Right ventricle myocardium superior (tissue), 1 donor: ENCODE measurements around the gene SPHK2. TPM values are rescaled to one million over a fixed set of nuclear protein-coding genes. Genes with fewer than 3 reads are reported as not detected.

Experiments
- ATAC-seq: fragments of 200-7000 bp; cut with Tn5 transposase; one replicate; pipeline ENCODE4 v1.9.1; 2020; ENCODE audit warnings: mild to moderate bottlenecking; ENCODE audit not compliant: poor library complexity
- DNase-seq: peaks from one replicate; pipeline ENCODE4 v3.0.0-alpha.2; 2020
- intact Hi-C: fragments of 100-400 bp; cut with DNase I; formaldehyde crosslinking; loops from one replicate; pipeline ENCODE4 v1.11.2; 2022
- total RNA-seq: library from RNA; stranded (reverse); fragmentation: NEBNext Ultra II Directional; extraction: Animal tissue kit (Norgen Biotek cat#: 25700); gene quantifications from one replicate; pipeline ENCODE4 v1.2.1, GENCODE V29; 2021
- donor health status: DM: no; HTN: yes; CAD: no; lungs with severe emphysema.

The SPHK2 gene
- total RNA-seq, 1 donor from 2014 or later: 7.6 TPM

DNA sequence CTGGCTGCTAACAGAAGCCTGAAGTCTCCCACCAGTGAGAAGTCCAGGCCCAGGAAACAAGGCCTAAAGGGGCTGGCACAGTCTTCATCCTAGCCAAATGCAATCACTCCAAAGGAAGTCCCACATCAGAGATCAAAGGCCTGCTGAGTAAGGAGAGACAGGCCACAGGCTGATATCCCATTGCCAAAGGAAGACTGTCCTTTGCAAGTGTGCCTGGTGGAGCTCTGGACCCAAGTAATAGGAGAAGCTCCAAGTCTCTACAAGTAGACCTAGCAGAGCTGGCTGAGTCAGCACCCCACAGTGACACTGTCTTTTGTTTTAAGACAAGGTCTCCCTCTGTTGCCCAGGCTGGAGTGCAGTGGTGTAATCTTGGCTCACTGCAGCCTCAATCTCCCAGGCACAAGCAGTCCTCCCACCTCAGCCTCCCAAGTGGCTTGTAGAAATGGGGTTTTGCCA, 13.4 kb downstream of the SPHK2 start:
- no peak for ATAC-seq
- intact Hi-C loops: no loop called here
- peak; percentile 62 for DNase-seq

GRCh38 chr19:48633148-48634035, 14.1 kb downstream of the SPHK2 start:
- intact Hi-C loops: no loop called here
- peak; percentile 49 for DNase-seq
- no peak for ATAC-seq

GRCh38 chr19:48634036-48634342, 14.7 kb downstream of the SPHK2 start:
- intact Hi-C loops: no loop called here
- DNase-seq (no peak), ATAC-seq (no peak)

DNA sequence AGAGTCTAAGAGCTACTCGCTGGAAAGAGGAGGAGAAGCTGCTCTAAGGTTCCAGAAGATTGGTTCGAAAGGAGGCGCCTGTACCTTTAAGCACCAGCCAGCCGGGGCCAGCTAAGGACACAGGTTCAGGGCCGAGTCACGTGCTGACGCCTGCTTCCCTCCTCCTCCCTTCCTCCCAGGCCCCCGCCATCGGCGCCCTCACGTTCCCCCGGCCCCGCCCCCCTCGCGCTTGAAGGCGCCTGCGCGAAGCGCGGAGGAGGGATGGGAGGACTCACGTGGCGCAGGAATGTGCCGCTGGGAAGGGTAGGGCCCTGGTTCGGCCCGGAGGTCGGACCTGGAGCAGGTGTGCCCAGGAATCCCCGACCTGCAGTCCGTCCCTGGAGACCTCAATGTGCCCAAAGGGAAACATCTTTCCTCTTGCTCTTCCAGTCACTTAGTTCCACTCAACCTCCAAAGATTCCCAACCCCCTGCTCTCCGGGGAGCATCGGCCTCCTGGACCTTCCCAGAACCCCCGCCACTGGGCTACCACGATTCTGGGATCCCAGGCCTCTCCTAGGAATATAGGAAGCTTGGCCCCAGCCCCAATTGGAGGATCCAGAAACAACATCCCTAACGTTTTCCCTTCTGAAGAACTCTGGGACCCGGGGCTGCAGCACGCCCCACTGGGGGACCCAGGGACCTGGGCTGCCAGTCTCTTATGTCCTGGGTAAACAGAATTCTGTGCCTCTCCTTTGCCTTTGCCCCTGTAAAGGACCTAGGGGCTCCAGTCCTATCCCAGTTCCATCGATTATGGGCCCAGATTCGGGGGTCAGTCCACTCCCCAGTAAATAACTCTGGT, 15.3 kb downstream of the SPHK2 start:
- intact Hi-C loops: no loop called here
- ATAC-seq: peak; percentile 62

DNA sequence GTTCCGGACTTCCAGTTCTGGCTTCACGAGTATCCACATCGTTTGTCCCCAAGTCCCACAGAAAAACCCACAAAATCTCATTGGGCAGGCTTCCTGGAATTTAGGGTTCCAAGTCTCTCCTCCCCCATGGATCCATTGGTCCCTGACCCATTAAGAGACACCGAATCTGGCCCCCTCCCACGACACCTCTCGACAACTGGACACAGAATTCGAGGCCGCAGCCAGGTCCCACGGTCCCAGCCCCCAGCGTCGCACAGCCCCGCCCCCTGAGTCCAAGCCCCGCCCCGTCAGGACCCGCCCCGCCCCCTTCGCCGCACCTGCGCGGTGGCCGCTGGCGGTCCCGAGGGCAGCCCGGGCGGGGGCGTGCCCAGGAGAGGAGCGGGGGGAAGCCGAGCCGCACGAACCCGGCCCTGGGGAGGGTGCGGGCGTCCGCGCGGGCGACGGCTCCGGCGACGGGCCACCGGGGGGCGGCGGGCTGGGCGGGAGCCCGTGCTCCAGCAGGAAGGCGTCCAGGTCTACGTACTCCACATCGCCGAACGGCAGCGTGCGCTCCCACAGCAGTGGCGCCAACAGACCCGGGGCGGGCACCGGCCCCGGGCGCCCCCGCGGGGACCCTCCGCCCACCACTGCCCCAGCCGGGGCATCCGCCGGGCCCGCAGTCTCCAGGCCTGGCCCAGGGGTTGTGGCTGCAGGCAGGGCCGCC, 16.1 kb downstream of the SPHK2 start:
- intact Hi-C loops: no loop called here
- DNase-seq (peak; percentile 79), ATAC-seq (peak; percentile 58)

More for the DNA sequence above, 15.3 kb downstream of the SPHK2 start:
- peak; percentile 98 for DNase-seq

GRCh38 chr19:48635966-48636858, 16.9 kb downstream of the SPHK2 start:
- intact Hi-C loops: no loop called here
- DNase-seq (no peak), ATAC-seq (no peak)

DNA sequence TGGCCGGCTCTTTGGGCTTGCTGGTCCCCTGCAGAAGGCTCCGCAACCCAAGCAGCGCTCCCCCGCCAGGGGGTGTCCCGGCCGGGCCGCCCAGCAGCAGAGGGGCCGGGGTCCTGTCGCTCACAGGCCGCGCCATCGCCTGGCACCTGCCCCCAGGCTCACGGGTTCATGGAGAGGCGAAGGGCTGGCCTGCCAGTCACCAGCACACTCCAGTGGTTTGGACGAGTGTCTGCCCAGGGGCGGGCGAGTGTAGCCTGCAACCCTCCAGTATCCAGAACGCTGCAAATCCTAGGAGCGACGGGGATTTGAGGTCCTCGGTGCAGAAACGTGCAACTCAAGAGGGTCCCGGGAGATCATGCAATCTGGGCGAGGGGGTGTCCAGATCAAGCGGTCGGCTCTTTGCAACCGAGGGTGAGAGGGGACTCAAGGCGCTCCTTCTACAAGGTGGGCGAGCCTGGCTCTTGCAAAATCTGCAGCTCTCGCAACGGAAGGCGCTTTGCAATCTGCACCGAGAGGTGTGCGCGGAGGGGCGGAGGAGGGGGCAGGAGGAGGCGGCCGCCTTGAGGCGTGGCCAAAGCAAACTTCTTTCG, 17.6 kb downstream of the SPHK2 start, which contains the start of gene DBP:
Gene DBP, minus strand, starts transcription at position 521 of the 590 bp plus-strand sequence. Its CDS starts 385 bp downstream, at position 136.
- intact Hi-C loops: no loop called here
- ATAC-seq: peak; percentile 6
- DNase-seq: peak; percentile 76

- DNase-seq: peak; percentile 99
- intact Hi-C loops: no loop called here
- peak; percentile 78 for ATAC-seq
Observed at GRCh38 chr19:48637449-48637947, 18.2 kb downstream of the SPHK2 start.

- ATAC-seq (peak; percentile 42), DNase-seq (peak; percentile 83)
- intact Hi-C loops: no loop called here
Observed at GRCh38 chr19:48637948-48638830, 18.9 kb downstream of the SPHK2 start.

- DNase-seq (no peak), ATAC-seq (no peak)
- intact Hi-C loops: no loop called here
Observed at GRCh38 chr19:48638831-48639381, 19.6 kb downstream of the SPHK2 start.

DNA sequence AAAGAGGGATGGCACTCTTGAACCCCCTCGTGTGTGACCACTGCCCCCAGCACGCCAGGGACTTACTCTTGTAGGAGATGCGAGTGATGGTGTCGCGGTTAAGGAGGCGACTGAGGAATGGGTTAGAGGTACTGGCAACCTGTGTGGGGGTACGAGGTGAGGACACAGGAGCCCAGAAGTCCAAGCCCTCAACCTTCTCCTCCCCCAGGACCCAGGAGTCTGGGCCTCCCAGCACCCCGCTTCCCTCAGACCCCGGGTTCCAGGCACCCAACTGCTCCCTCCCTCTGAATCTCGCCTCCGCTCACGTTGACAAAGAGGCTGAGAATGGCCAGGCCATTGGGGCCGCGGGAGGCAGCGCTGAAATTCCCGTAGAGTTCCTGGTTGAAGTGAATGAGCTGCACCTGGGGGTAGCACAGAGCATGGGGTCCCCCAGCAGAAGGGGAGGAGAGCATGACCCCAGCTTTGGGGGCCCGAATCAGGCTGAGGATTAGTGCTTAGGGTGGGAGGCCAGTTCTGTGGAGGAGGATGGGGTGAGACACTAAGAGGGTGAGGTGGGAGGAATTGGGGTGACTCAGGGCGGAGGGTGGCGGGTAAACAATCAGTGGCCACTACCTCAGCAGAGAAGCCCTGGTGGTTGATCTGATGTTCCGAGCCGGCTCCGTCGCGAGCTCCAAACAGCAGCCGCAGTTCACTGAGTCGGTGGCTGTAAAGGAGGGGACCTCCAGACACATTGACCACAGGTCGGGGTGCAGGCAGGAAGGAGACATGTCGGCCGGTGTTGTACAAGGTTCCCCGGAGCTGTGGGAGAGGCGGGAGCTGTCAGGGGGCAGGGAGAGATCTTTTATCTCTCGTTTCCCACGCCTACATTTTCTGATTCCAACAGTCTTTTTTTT, 20.4 kb downstream of the SPHK2 start:
- intact Hi-C loops: loop anchor here (10.0 kb wide), 1 partner anchor 95 kb away; no protein-coding TSS in a partner anchor
- no peak for DNase-seq

GRCh38 chr19:48641850-48642249, 22.5 kb downstream of the SPHK2 start:
- no peak for ATAC-seq
- intact Hi-C loops: loop anchor here (10.0 kb wide), 1 partner anchor 93 kb away; no protein-coding TSS in a partner anchor
- no peak for DNase-seq

More for the DNA sequence above, 20.4 kb downstream of the SPHK2 start:
- no peak for ATAC-seq

DNA sequence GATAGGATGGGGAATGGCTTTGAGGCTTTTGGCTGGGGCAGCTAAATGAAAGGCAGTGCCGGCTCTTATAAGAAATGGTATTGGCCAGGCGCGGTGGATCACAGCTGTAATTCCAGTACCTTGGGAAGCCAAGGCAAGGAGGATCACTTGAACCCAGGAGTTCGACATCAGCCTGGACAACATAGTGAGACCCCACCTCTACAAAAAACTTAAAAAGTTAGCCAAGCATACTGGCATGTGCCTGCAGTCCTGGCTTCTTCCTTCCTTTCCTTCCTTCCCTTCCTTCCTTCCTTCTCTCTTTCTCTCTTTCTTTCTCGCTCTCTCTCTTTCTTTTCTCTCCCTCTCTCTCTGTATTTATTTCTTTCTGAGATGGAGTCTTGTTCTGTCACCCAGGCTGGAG, 23.6 kb downstream of the SPHK2 start:
- intact Hi-C loops: loop anchor here (10.0 kb wide), 1 partner anchor 92 kb away; no protein-coding TSS in a partner anchor
- DNase-seq (no peak), ATAC-seq (no peak)

- ATAC-seq: no peak
- no peak for DNase-seq
- intact Hi-C loops: loop anchor here (10.0 kb wide), 1 partner anchor 90 kb away; no protein-coding TSS in a partner anchor
Observed at GRCh38 chr19:48644355-48644754, 25.0 kb downstream of the SPHK2 start.
